Neural progenitor cell (in vitro differentiated cells): ENCODE measurements around the gene DNAAF2.

Source experiments
- CTCF ChIP-seq: fragments of 200-600 bp; sonication (generic); IDR thresholded peaks from 2 replicates; pipeline ENCODE4 v1.5.1; 2017; ENCODE audit warnings: antibody characterized with exemption, mild to moderate bottlenecking
- EZH2 ChIP-seq: fragments of 200-600 bp; sonication (generic); IDR thresholded peaks from 2 replicates; pipeline ENCODE4 v1.6.1; 2017; ENCODE audit warnings: antibody characterized with exemption, mild to moderate bottlenecking, moderate library complexity

DNA sequence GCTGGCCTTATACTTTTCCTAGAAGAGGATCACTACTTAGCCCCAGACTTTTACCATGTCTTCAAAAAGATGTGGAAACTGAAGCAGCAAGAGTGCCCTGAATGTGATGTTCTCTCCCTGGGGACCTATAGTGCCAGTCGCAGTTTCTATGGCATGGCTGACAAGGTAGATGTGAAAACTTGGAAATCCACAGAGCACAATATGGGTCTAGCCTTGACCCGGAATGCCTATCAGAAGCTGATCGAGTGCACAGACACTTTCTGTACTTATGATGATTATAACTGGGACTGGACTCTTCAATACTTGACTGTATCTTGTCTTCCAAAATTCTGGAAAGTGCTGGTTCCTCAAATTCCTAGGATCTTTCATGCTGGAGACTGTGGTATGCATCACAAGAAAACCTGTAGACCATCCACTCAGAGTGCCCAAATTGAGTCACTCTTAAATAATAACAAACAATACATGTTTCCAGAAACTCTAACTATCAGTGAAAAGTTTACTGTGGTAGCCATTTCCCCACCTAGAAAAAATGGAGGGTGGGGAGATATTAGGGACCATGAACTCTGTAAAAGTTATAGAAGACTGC is 12.9 kb downstream of the DNAAF2 start:
- TF ChIP-seq CTCF: no peak
- TF ChIP-seq EZH2: no peak
